HUES6 (cell line): ENCODE data around the gene CDADC1.
A peak's percentile ranks its signal among the peaks of the same experiment; 100 is the strongest.

Experiments used
- H3K27ac ChIP-seq: 2 replicates; pipeline ENCODE4 v1.7.0; 2013; ENCODE audit warnings: low read depth, mild to moderate bottlenecking, low read length, inconsistent platforms
- H3K27me3 ChIP-seq: 2 replicates; pipeline ENCODE4 v1.6.1; 2013; ENCODE audit warnings: low read length; ENCODE audit not compliant: control insufficient read depth, insufficient read depth
- H3K36me3 ChIP-seq: 2 replicates; pipeline ENCODE4 v1.6.1; 2013; ENCODE audit warnings: low read length; ENCODE audit not compliant: control insufficient read depth, insufficient read depth
- H3K4me1 ChIP-seq: 2 replicates; pipeline ENCODE4 v1.6.1; 2013; ENCODE audit warnings: low read length; ENCODE audit not compliant: control insufficient read depth, insufficient read depth
- H3K4me3 ChIP-seq: 2 replicates; pipeline ENCODE4 v1.5.1; 2013; ENCODE audit warnings: low read depth, low read length
- H3K9ac ChIP-seq: one replicate; pipeline ENCODE4 v1.6.1; 2013; ENCODE audit warnings: mild to moderate bottlenecking, low read length
- H3K9me3 ChIP-seq: 2 replicates; pipeline ENCODE4 v1.6.1; 2013; ENCODE audit warnings: low read depth, low read length; ENCODE audit not compliant: control insufficient read depth, insufficient read depth

The CDADC1 gene

DNA sequence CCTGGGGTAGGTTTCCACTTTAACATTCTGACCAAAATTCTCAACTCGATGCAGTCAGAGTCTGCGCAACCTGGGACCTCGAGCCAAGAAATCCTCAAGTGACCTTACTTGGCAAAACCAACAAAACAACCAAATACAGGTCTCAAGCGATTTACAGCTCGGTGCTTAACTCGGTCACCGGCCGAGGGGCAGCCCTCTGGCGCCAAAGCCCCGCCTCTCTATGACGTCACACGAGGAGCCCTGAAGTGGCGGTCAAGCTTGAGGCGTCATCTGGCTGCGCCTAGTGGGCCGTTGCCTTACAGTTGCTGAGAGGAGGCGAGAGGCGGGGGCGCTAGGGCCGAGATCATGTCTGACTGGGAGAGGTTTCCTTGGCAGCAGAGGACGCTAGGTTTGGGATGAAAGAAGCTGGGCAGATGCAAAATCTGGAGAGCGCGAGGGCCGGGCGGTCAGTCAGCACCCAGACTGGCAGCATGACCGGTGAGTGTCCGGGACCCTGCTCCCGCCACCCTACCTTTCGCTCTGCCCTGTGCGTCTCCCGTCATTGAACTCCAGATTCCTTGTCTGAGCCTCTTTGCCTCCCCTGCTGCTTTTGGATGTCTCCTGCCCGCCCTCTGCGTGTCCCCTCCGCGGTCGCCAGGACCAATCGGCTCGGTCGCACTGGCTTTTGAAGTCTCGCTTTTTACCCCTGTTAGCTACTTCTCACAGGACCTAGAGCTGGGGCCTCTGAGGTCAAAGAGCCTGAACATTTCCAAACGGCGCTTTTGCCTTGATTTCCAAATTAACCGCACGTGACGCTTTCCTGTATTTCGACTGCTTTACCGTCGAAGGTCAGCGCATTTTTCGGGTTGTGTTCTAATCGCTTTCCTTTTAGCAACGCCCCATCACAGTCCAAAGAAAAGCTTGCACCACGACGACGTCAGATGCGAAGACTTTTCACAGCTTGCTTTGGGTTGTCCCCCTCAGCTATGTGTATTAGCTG is at the start of gene CDADC1:
Gene CDADC1, plus strand, starts transcription at position 283 of the 979 bp plus-strand sequence. Its CDS starts 113 bp downstream, at position 396.
- Histone ChIP-seq H3K9me3 (no peaks in the 10 kb centered on the region), H3K4me3 (peak within 1 kb of the TSS; percentile 86), H3K36me3 (no peaks in the 10 kb centered on the region), H3K27ac (no peak within 1 kb of the TSS), H3K27me3 (no peaks in the 10 kb centered on the region), H3K4me1 (no peaks in the 10 kb centered on the region), H3K9ac (peak within 1 kb of the TSS; percentile 66)

DNA sequence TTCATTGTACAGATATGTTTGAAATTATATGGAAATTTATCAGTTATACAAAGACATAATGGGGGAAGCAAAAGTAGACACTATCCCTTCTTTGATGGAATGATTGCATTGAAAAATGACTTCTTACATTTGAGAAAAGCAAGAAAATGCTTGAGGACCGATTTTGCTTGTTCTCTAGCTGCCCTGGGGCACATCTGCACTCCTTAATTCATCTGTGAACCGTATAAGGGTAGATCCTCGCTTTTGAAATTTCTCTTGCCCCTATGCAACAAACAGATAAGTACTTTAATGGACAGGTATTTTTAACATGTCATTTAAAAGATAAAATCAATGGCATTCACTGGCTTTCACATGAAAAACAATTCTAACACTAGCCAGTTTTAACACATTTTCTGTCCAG is 41.1 kb upstream of the CDADC1 start:
- H3K4me3 ChIP-seq = no peak overlapping the region
- H3K4me1 ChIP-seq = no peaks in the 10 kb centered on the region
- H3K27ac ChIP-seq = no peak overlapping the region
- H3K27me3 ChIP-seq = no peaks in the 10 kb centered on the region
- peaks cover 55% of the 10 kb centered on the region for H3K36me3 ChIP-seq
- H3K9ac ChIP-seq = no peak overlapping the region
- no peaks in the 10 kb centered on the region for H3K9me3 ChIP-seq

DNA sequence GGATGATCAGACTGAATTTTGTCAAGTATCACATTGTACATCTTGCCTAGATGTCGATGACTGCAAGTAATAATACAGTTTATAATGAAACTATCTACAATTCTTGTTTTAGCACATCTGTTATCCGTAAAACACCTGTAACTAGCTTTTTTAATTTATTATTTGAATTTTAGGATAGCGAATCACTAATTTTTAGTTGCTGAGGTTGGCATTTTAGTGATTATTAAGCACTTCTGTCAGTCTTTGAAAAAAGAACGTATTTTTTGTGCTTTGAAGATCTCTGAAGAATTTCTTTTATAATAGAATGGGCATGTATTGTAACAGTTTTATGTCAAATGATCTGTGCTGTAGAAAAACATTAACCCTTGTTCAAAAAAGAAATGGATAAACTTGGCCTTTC is 39.1 kb upstream of the CDADC1 start:
- H3K9ac ChIP-seq = no peak overlapping the region
- no peak overlapping the region for H3K4me3 ChIP-seq
- H3K36me3 ChIP-seq = peaks cover 36% of the 10 kb centered on the region

DNA sequence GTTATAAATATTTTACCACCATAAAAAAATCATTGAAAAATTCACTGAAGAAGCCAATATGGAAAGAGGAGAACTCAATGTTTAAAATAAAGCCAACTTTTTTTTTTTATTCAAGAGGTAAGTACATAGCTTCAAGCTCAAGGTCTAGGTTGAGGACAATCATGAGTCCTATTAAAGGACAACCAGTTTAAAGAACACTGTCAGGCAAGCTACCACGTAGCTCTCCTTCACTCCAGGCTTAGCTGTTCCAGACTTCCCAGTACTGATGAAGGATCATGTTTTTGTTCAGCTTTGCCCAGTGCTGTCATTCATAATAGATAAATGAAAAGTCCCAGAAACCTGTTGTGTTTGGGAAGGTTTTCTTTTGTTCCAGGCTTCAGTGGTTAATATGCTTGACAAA is 37.6 kb upstream of the CDADC1 start:
- Histone ChIP-seq H3K4me1 (peaks cover 8% of the 10 kb centered on the region), H3K36me3 (peaks cover 22% of the 10 kb centered on the region), H3K9me3 (no peaks in the 10 kb centered on the region), H3K9ac (no peak overlapping the region), H3K4me3 (no peak overlapping the region), H3K27ac (no peak overlapping the region), H3K27me3 (no peaks in the 10 kb centered on the region)

More for the DNA sequence above, 39.1 kb upstream of the CDADC1 start:
- Histone ChIP-seq H3K27ac (no peak overlapping the region), H3K4me1 (no peaks in the 10 kb centered on the region), H3K27me3 (no peaks in the 10 kb centered on the region), H3K9me3 (no peaks in the 10 kb centered on the region)

DNA sequence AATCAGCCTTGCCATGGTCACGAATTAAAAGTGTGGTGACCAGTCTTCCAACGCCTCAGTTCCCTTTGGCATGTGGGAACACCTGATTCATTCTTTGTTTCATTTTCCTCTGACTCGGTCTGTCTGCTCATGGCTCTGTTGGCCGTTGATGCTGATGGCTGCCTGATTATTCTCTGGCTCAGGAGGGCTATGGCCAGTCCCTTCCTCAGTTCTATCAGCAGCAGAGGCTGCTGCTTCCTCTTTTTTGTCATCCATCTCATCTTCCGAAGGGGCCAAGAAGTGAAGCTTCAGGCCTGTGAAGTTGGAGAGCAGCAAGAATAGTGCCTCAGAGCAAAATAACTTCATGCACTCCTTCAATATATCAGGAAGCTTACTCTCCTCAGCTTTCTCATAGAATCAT is 37.1 kb upstream of the CDADC1 start:
- H3K36me3 ChIP-seq = peaks cover 20% of the 10 kb centered on the region
- no peak overlapping the region for H3K27ac ChIP-seq
- no peaks in the 10 kb centered on the region for H3K9me3 ChIP-seq
- H3K4me1 ChIP-seq = peaks cover 11% of the 10 kb centered on the region
- H3K27me3 ChIP-seq = no peaks in the 10 kb centered on the region
- no peak overlapping the region for H3K4me3 ChIP-seq
- no peak overlapping the region for H3K9ac ChIP-seq

DNA sequence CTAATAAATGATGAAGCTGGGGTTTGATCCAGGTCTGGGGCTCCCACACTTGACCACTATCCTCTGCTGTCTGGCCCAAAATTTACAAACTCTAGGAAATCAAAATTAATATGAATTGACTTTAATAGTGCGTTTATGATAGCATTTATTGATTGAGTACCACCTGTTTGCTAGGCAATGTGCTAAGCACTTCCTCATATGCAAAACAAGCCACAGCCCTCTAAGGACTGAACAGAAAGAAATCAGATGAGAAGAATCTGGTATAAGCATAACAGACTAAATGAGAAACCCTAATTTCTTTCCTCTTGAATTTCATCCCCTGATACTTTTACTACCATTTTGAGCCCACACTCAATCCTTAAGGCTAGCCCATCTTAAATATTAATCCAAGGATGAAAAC is 34.2 kb upstream of the CDADC1 start:
- Histone ChIP-seq H3K9ac (no peak overlapping the region), H3K9me3 (no peaks in the 10 kb centered on the region), H3K4me1 (peaks cover 16% of the 10 kb centered on the region), H3K36me3 (0 out of 2 replicates have a peak, but pooled peaks cover 4% of the 10 kb centered on the region), H3K27ac (no peak overlapping the region), H3K27me3 (peaks cover 27% of the 10 kb centered on the region), H3K4me3 (no peak overlapping the region)

DNA sequence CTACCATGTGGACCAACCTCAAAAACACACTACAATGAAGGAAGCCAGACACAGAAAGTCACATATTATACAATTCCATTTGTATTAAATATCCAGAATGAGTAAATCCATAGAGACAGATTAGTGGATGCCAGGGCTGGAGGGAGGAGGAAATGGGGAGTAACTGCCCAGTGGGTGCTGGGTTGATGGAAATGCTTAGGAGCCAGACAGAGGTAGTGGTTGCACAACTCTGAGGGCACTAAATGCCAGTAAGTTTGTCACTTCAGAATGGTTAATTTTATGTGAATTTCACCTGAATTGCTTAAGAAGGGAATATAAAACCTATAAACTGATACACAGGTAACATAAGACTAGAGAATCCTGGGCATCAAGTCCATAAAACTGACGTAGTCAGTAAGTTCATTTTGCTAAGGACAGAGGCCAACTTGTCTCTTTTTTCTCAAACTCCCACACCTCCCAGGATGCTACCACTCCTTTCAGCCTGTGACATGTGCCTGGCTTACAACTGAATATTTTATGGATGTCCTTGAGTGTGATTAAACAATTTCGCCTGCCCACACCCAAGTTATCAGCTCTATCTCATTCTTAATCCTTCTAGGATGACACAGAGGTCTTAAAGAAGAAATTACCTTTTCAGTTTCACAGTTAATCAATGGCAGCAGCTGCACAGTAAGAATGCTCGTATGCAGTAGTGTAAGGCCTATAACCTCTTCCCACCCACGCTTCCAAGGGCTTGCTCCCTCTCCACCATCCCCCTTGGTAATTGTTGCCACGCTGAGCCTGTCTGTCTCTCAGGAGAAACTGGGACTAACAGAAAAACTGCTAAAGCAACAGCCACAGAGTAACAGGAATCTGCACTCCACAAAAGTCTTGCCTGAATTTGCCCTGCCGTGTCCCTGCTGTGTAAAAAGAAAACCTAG is 33.5 kb upstream of the CDADC1 start:
- H3K9me3 ChIP-seq = no peaks in the 10 kb centered on the region
- no peak overlapping the region for H3K4me3 ChIP-seq
- H3K36me3 ChIP-seq = 0 out of 2 replicates have a peak, but pooled peaks cover 2% of the 10 kb centered on the region
- H3K27ac ChIP-seq = no peak overlapping the region
- H3K4me1 ChIP-seq = peaks cover 21% of the 10 kb centered on the region
- peaks cover 34% of the 10 kb centered on the region for H3K27me3 ChIP-seq
- no peak overlapping the region for H3K9ac ChIP-seq

DNA sequence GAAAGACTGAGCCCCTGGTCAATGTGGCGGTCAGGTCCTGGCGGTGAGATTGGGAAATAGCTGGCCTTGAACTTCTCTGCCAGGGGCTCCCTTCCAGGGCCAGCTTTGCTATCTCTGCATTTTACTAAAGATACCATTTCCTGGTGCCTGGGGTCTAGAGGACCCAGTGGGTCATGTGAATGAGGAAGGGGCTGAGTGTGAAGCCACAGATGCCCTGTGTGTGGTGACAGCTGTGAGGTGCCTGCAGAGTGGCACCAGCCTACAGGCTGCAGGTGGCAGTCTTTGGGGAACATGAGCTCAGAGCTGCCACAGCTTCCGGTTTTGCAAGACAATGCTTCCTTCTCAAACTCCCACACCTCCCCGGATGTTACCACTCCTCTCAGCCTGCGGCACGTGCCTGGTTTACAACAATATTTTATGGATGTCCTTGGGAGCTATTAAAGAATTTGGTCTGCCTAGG is 32.8 kb upstream of the CDADC1 start:
- no peak overlapping the region for H3K27ac ChIP-seq
- no peak overlapping the region for H3K9ac ChIP-seq
- no peak overlapping the region for H3K4me3 ChIP-seq

DNA sequence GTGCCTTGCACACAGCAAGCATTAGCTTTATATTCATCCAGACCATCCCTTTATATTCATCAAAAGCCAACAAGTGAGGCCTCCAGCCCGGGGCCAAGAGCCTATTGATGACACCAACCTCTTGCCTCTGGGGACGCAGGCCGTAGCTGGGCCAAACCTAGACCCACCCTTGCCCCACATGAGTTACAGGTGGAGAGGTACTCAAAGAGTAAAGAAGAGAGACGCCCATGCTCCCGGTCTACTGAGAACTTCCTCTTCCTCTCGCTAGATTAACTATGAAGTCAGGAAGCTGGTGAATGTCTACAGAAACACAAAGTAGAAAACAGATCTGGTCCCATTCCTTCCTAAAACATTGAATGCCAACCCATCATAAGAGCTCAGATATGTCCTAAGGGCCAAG is 31.4 kb upstream of the CDADC1 start:
- Histone ChIP-seq H3K4me3 (no peak overlapping the region), H3K4me1 (peaks cover 23% of the 10 kb centered on the region), H3K36me3 (no peaks in the 10 kb centered on the region), H3K27me3 (peaks cover 55% of the 10 kb centered on the region), H3K27ac (no peak overlapping the region), H3K9me3 (no peaks in the 10 kb centered on the region), H3K9ac (no peak overlapping the region)

More for the DNA sequence above, 32.8 kb upstream of the CDADC1 start:
- Histone ChIP-seq H3K36me3 (no peaks in the 10 kb centered on the region), H3K4me1 (peaks cover 21% of the 10 kb centered on the region), H3K27me3 (peaks cover 41% of the 10 kb centered on the region), H3K9me3 (no peaks in the 10 kb centered on the region)

DNA sequence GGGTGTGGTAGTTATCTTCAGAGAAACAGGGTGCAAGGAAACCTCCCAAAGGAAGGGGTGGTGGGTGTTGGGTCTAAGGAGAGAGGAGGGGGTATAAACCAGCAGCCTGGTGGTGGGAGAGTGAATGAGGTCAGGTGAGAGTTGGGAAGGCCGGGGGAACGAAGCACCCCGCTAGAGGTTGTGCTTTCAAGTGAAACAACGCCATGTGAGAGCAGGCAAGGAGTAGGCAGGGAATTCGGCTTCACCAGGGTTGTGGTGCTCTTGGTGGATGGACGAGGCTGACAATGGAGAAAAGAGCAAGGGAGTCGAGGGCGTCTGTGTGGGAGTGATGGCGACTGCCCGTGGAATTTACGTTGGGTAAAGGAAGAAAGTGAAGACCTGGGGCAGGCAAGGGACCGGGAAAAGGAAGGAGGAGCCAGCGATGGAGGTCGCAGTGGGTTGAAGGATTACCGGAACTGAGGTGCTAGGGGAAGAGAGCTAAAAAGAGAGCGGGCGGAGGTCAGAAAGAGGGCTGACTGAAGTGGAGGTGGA is 29.7 kb upstream of the CDADC1 start:
- no peak overlapping the region for H3K9ac ChIP-seq
- no peaks in the 10 kb centered on the region for H3K9me3 ChIP-seq
- no peak overlapping the region for H3K27ac ChIP-seq
- H3K36me3 ChIP-seq = no peaks in the 10 kb centered on the region
- peaks cover 23% of the 10 kb centered on the region for H3K4me1 ChIP-seq
- peaks cover 72% of the 10 kb centered on the region for H3K27me3 ChIP-seq
- peak overlapping the region; percentile 57 for H3K4me3 ChIP-seq
